HepG2 (cell line): Measurements from ENCODE around the gene TLNRD1. TPM values are rescaled to one million over a fixed set of nuclear protein-coding genes. Genes with fewer than 3 reads are reported as not detected.

ENCODE experiments used
- microRNA-seq: library from miRNA; unstranded; fragments of <30 nt; microRNA quantifications from one replicate; pipeline ENCODE4, GENCODE V29; 2020
- polyA plus RNA-seq, 8 experiments: library from polyadenylated mRNA; depleted of rRNA in 3 of 8; stranded (reverse) in 7 of 8; unstranded in 1 of 8; fragments of >200 nt; fragmentation: Illumina TruSeq in 4 of 8; extraction: Trizol in 4 of 8; gene quantifications; 2 replicates each; pipeline versions ENCODE4 v1.2.1 to v1.2.3, GENCODE V29; 2011 to 2016; ENCODE audit warnings: low read depth in 4 of 8, missing spikeins in 1 of 8, mixed read lengths in 1 of 8; ENCODE audit not compliant: insufficient read depth in 1 of 8
- small RNA-seq, 3 experiments: library from RNA; depleted of rRNA; stranded (forward); fragments of <200 nt; gene quantifications; one replicate each; pipeline ENCODE3, GENCODE V24; 2012; ENCODE audit warnings: low read depth in 2 of 3, low replicate concordance in 1 of 3; ENCODE audit not compliant: insufficient read length in 3 of 3, insufficient read depth in 2 of 3
- total RNA-seq, 5 experiments: library from RNA; depleted of rRNA; stranded (reverse); fragments of >200 nt; fragmentation: Illumina TruSeq; extraction: Trizol; gene quantifications; 2 replicates each; pipeline ENCODE4 v1.2.3, GENCODE V29; 2016; ENCODE audit warnings: low read depth in 1 of 5

The TLNRD1 gene
- total and polyA plus RNA-seq, 2 of the 13 experiments (the other 11 are each of a cell fraction or from before 2014, with no cell fraction given): 3.4 to 5.3 TPM

Small RNA genes within 50 kb of the gene (microRNA-seq; reads per million reads assigned to microRNA genes)
- not detected for gene MIR4514

Small RNA genes within 50 kb of the gene (small RNA-seq; reads per million reads assigned to genes)
- 0 reads per million in 3 experiments for gene MIR4514

Other genes starting within 250 kb of the TLNRD1 start
- gene CEMIP, start 221.6 kb upstream of the TLNRD1 start, total RNA-seq (2016; rRNA removed; fragmentation: Illumina TruSeq; extraction: Trizol): 1.9 and 4.3 TPM in 2 replicates
- gene CEMIP, start 221.6 kb upstream of the TLNRD1 start, polyA plus RNA-seq (2011; rRNA removed): 14.2 and 28.5 TPM in 2 replicates
- 24.9 and 46.2 TPM in 2 replicates for gene MESD, start 11.1 kb upstream of the TLNRD1 start, total RNA-seq (2016; rRNA removed; fragmentation: Illumina TruSeq; extraction: Trizol)
- gene MESD, start 11.1 kb upstream of the TLNRD1 start, polyA plus RNA-seq (2011; rRNA removed): 15.6 and 18.0 TPM in 2 replicates
- not detected in 2 replicates for gene CFAP161, start 133.3 kb downstream of the TLNRD1 start, total RNA-seq (2016; rRNA removed; fragmentation: Illumina TruSeq; extraction: Trizol)
- gene CFAP161, start 133.3 kb downstream of the TLNRD1 start, polyA plus RNA-seq (2011; rRNA removed): not detected in 2 replicates
- gene IL16, start 196.0 kb downstream of the TLNRD1 start, total RNA-seq (2016; rRNA removed; fragmentation: Illumina TruSeq; extraction: Trizol): not detected in 2 replicates
- gene IL16, start 196.0 kb downstream of the TLNRD1 start, polyA plus RNA-seq (2011; rRNA removed): 0.03 TPM in 2 replicates